Cortex of kidney (tissue), 1 donor: Measurements from ENCODE around the gene TMEM192.
"Not testable (repeated sequence)": the region's sequence is repeated elsewhere in the genome, so short reads cannot be mapped to it uniquely, and the experiment has no call there.

Experiments used
- DNase-seq: peaks from one replicate; lab custom pipeline; 2025; lab: John Stamatoyannopoulos, UW

Gene TMEM192

DNA sequence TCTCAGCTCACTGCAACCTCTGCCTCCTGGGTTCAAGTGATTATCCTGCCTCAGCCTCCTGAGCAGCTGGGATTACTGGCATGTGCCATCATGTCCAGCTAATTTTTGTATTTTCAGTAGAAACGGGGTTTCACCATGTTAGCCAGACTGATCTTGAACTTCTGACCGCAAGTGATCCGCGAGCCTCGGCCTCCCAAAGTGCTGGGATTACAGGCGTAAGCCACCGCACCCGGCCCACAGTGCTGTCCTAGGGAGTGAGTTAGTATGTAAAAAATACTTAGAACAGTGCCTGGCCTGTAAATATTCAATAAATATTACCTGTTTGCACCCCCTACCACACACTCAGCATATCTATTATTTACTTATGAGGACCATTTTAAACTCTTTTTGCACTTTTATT lies 20.5 kb downstream of the TMEM192 start:
- not testable (repeated sequence) for DNase-seq

DNA sequence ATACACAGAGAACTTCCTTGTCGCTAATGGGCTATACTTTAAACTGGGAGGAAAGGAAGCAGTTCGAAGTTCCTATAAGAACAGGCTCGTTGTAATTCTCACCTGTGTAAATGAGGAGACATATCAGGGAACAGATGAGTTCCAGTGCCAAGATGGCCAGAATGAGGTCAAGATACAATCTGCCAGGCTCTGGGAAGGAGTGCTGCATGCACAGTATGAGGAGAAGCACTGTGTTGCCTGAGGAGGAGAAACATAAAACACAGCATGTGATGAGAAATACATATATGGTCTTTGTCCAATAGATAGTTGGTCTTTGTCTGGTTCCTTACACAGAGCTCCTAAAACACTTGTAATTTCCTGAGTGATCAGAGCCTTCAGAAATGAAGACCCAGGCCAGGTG lies 24.3 kb downstream of the TMEM192 start:
- no peak for DNase-seq

DNA sequence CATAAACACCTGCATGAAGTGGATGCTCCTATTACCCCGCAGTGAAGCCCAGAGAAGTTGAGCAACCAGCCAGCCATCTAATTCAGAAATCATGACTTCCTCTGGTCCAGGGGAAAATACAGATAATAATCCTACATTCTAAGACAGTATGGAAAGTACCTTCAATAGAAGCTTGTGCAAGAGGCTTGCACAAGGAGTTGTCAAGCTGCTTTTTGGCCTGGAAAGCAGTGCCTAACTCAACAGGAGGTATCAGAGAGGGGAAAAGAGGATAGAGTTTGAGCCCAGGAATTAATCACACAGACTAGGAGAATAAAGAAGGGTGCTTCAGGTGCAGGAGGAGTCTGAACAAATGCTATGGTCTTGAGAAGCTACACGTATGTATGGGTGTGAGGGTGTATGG lies 26.7 kb downstream of the TMEM192 start:
- DNase-seq = no peak

DNA sequence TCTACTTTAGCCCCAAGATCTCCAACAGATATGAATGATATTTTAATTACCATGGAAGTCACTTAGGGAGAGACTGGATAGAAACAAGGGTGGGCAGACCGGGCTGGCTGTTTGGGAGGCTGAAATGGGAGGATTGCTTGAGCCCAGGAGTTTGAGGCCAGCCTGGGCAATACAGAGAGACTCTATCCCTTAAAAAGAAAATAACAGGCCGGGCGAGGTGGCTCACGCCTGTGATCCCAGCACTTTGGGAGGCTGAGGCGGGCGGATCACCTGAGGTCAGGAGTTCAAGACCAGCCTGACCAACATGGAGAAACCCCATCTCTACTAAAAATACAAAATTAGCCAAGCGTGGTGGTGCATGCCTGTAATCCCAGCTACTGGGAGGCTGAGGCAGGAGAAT lies 27.9 kb downstream of the TMEM192 start:
- not testable (repeated sequence) for DNase-seq

DNA sequence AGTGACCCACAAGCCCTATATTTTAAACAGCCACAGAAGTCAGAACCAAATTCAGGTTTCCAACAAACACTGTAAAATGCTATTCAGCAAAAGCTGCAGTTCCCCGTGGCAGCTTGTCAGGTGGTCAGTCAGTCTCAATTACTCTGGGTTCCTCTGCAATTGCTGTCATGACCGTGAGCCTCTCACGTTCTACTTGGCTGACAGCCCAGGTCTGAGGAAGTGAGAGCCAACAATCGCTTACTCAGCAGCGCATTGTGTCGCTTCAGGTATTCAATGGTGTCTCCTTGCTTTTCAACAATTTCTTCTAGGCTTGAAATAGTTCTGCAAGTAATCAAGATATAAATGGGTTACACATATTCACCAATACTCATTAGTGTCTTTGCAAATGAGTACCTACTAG lies 33.2 kb downstream of the TMEM192 start:
- DNase-seq = no peak

DNA sequence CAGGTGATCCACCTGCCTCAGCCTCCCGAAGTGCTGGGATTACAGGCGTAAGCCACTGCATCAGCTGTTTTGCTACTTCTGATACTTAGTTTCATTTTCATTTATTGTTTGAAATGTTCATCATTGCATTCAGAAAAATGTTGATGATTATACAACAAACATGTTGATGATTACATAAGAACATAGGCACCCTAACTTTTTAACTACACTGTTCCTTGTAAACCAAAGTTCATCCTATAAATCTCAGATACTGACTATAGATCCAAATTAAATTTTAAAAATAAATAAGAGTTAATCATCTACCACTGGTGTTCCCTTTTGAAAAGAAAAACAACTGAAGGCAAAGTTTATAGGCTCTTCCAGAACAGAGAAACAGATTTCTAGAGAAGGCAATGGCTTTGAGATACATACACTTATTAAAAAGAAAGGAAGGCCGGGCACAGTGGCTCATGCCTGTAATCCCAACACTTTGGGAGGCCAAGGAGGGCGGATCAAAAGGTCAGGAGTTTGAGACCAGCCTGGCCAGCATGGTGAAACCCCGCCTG lies 35.6 kb downstream of the TMEM192 start:
- no peak for DNase-seq

DNA sequence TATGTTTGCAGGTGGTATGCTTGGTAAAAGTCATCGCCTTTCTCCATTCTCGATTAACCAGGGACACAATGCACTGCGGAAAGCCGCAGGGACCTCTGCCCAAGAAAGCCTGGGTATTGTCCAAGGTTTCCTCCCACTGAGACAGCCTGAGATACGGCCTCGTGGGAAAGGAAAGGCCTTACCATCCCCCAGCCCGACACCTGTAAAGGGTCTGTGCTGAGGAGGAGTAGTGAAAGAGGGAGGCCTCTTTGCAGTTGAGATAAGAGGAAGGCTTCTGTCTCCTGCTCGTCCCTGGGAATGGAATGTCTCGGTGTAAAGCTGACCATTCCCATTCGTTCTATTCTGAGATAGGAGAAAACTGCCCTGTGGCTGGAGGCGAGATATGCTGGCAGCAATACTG lies 39.3 kb downstream of the TMEM192 start:
- DNase-seq = not testable (repeated sequence)

DNA sequence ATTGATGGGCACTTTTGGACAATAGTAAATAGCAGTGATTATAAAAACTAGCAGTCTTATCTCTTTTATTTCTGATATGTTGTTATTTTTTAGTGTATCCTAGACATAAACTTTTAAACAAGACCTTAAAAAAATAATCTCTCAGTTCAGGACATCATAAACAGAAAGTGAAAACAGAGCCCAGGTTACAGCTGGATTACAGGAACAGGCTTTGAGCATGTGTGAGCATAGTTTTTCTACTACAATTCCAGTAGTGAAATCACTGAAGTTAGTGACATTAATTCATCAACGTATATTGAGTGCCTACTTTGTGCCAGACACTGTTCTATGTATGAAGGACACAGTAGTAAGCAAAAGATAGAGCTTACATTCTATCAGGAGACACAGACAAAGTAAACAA lies 42.1 kb downstream of the TMEM192 start:
- DNase-seq = no peak

DNA sequence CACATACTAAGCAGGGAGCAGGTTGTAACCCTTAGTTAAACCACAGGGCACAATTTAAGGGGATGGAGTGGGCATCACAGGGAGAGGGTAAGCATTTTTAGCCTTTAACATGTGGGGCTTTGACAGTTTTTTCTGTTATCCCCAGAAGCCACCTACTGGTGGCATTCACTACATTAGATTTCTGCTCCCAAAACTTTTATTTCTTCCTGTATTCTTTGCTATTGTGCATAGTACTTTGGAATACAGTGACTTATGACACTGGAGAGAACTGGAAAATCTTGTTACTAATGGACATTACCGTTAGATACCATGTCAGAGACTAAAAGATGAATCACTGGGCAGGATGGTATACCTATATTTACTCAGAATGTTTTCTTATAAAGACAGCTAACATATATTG lies 51.7 kb downstream of the TMEM192 start:
- DNase-seq = no peak

DNA sequence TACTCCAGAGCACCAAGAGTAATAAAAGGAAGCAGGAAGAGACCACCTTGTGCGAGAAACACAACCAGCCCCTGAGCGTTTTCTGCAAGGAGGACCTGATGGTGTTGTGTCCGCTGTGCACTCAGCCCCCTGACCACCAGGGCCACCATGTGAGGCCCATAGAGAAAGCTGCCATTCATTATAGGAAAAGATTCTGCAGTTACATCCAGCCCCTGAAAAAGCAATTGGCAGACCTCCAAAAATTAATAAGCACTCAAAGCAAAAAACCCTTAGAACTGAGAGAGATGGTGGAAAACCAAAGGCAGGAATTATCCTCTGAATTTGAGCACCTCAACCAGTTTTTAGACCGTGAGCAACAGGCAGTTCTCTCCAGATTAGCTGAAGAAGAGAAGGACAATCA lies 53.3 kb downstream of the TMEM192 start:
- no peak for DNase-seq

DNA sequence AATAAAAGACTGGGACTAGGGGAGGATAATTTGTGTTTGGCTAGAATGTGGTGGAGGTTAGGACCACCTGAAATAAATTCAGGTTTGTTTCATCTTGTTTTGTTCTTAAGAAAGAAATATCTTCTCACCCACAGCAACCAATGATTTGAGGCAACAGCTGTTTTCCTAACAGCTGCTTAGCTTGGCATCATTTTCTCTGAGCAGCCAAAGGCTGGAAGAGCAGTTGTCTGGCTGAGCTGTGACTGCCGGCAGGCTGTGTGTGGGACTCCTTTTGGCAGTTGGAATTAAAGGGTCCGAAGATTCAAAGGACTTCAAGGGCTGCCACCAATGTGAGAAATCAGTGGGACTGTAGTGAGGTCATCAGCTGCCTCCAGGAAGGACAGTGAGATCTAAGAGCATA lies 54.0 kb downstream of the TMEM192 start:
- no peak for DNase-seq

DNA sequence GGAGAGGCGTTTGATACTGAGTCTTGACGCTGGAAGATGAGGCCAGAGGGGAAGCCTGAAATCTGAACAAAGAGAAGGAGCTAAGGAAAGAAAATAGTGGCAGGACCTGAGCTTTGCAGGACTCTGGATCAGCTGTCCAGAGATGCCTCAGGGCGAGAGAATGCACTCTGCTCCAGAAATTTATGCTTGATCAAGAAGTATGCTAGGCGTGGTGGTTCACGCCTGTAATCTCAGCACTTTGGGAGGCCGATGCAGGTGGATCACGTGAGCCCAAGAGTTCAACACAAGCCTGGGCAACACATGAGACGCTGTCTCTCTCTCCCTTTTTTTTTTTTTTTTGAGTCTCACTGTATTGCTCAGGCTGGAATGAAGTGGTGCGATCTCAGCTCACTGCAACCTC lies 57.1 kb downstream of the TMEM192 start:
- DNase-seq = no peak

DNA sequence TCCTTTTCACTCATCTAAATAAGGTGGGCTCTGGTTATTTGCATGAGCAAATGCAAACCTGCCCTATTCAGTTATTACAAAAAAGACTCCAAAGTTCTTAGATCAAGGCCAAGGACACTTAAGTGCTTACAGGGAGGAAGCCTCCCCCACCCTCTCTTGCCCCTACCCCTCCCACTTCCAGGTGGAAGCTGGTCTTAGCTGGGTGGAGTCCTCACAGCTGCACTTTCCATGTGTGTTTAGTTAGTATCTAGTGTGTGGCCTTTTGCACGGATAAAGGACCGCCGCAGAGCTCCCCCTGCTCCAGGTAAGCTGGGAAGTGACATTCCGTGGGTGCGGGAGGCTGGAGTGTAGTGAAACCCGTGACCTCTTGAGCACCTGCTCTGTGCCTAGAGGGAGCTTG lies 59.0 kb downstream of the TMEM192 start, which contains the start of gene TRIM75:
Gene TRIM75 (plus strand): TSS at position 222 of the 400 bp plus-strand sequence. CDS start 5,282 bp downstream, outside the sequence.
- DNase-seq = no peak

DNA sequence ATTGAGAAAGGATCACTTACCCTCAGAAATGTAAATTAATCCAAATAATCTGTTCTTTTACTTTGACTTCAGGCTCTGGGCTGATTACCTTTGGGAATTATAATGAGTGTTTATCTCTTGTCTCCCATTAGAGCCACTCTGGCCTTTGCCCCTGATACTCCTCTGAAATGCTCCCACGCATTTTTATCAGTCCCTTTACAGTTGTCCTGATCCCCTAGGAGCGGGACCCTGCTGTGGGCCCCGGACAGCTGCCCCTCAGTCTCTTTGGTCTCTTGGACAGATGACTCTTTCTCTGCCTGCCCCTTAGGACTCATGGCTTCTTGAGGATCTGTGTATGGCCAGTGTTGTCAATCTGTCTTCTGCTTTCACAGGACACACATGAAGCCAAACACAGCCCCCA lies 60.0 kb downstream of the TMEM192 start:
- no peak for DNase-seq

DNA sequence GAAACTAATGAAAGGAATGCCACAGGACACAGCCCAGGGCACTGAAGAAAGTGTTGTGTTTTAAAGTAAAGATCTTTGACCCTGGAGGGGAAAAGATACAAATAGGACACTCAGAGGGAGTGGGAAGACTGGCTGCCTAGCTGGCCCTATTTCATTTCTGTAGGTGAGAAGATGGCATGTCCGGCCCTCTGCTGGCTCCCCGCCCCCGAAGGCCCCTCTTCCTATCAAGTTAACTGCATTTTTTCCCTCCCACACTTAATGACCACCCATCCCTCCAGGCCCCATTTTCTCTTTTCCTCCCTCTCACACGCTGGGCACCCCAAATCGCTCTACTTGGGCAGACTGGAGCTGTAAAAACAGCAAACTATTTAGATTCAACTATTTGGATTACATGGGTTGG lies 64.5 kb downstream of the TMEM192 start:
- DNase-seq = no peak

DNA sequence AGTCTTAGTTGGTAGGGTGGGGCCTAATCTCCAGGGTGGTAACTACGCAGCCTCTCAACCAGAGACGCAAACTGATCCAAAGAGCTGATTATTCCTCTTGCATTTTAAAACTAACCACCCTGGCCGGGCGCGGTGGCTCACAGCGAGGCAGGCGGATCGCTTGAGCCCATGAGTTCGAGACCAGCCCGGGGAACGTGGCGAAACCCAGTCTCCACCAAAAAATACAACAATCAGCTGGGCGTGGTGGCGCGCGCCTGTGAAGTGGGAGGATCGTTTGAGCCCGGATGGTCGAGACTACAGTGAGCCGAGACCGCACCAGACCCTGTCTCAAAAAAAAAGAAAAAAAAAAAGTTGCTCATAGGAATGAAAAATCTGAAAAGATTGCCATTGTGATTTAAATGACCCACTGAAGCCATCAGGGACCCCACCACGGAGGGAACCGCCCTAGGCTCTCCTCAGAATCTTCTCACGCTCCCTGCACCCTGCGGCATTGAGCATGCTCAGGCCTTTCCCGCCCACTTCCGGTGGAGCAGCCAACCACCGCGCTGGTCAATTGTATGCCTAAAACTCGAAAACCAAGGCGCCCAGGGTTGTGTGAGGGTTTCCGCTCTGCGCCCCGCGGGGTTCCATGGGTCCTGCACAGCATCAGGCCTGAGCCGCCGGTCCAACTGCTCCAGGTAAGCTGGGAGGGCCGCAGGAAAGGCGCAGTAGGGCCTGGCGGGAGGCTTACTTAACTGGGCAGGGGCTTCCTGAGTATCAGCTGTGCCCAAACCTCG lies 81.0 kb downstream of the TMEM192 start, which contains the start of gene TRIM60:
Gene TRIM60 (plus strand): TSS at position 564 of the 776 bp plus-strand sequence. CDS start 8,074 bp downstream, outside the sequence.
- DNase-seq = no peak

DNA sequence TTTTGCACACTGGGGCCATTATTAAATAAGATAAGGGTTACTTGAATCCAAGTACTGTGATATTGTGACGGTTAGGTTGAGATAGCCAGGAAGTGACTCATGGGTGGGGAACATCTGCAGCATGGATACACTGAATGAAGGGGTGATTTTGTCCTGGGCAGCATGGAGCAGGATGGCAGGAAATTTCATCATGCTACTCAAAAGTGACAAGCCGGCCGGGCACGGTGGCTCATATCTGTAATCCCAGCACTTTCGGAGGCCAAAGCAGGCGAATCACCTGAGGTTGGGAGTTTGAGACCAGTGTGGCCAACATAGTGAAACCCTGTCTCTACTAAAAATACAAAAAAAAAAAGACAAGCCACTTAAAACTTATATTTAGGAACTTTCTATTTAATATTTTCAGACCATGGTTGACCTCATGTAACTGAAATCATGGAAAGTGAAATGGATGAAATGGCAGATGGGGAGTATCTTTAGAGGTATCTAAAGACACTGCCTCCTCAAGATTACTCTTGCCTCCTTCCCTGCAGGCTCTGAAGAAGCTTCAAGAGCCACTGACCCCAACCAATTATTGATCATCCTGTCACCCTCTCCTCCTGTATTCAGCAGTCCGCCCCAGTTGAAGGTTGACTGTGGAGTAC lies 84.8 kb downstream of the TMEM192 start:
- no peak for DNase-seq

DNA sequence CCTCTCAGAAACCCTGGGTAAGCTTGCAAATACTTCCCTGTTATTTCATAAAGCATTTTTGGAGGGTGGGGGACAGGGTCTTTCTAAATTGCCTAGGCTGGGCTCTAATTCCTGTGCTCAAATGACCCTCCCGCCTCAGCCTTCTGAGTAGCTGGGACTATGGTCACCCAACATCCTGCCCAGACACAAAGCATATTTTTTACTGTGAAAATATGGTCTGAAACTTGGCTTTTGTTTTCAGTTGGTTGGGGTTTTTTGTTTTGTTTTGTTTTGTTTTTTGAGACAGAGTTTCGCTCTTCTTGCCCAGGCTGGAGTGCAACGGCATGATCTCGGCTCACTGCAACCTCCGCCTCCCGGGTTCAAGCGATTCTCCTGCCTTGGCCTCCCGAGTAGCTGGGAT lies 86.9 kb downstream of the TMEM192 start:
- DNase-seq = not testable (repeated sequence)
